GM12864 (cell line): ENCODE measurements around the gene TJAP1.
A peak's percentile ranks its signal among the peaks of the same experiment; 100 is the strongest.

ENCODE experiments used
- DNase-seq: peaks from one replicate; pipeline ENCODE4 v3.0.0-alpha.2; 2011; ENCODE audit warnings: low read depth
- H3K4me3 ChIP-seq: 2 replicates; pipeline ENCODE4 v1.5.1; 2011; ENCODE audit warnings: mild to moderate bottlenecking, low read depth, low read length, control low read depth
- TF ChIP-seq, protein P1 (sequence below): IDR thresholded peaks from 2 replicates; pipeline ENCODE4 v1.5.1; 2011; ENCODE audit warnings: low read depth, mild to moderate bottlenecking, moderate library complexity, low read length, control low read depth, inconsistent platforms; ENCODE audit errors: missing control alignments

The TJAP1 gene

DNA sequence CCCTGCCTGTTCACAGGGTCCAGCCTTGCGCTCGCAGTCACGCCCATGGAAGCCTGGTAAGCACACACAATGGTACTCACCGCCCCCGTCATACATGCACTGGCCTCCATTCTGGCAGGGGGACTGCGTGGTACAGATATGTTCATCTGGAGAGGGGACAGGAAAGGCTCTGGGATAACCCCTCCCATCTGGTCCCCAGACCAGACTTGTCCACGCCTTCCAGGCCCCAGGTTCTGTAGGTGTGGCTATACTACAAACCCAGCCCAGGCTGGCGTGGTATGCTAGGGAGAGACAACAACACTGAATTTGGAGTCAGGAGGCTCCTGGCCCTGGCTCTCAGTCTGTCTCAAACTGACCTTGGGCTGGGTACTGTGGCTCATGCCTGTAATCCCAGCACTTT, 25.4 kb upstream of the TJAP1 start:
- DNase-seq, result no peak
- TF ChIP-seq, protein P1, sequence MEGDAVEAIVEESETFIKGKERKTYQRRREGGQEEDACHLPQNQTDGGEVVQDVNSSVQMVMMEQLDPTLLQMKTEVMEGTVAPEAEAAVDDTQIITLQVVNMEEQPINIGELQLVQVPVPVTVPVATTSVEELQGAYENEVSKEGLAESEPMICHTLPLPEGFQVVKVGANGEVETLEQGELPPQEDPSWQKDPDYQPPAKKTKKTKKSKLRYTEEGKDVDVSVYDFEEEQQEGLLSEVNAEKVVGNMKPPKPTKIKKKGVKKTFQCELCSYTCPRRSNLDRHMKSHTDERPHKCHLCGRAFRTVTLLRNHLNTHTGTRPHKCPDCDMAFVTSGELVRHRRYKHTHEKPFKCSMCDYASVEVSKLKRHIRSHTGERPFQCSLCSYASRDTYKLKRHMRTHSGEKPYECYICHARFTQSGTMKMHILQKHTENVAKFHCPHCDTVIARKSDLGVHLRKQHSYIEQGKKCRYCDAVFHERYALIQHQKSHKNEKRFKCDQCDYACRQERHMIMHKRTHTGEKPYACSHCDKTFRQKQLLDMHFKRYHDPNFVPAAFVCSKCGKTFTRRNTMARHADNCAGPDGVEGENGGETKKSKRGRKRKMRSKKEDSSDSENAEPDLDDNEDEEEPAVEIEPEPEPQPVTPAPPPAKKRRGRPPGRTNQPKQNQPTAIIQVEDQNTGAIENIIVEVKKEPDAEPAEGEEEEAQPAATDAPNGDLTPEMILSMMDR, result no peak
- no peak overlapping the region for H3K4me3 ChIP-seq

DNA sequence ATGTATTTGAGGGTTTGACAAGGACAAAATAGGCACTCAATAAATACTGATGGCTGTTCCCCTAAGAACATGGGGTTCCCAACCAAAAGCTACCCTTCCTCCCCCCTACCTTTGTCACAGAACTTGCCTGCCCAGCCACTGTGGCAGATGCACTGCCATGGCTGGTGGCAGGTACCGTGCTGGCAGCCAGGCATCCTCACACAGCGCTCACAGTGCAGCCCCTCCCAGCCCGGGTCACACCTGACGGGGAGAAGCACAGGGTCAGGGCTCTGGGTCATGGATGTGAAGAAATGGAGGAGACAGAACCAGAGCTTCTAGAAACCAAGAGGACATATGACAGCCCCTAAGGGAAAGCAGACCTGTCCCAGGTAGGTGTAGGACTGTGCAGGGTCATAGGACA, 24.5 kb upstream of the TJAP1 start:
- DNase-seq, result no peak
- TF ChIP-seq, protein P1, result no peak
- no peak overlapping the region for H3K4me3 ChIP-seq

DNA sequence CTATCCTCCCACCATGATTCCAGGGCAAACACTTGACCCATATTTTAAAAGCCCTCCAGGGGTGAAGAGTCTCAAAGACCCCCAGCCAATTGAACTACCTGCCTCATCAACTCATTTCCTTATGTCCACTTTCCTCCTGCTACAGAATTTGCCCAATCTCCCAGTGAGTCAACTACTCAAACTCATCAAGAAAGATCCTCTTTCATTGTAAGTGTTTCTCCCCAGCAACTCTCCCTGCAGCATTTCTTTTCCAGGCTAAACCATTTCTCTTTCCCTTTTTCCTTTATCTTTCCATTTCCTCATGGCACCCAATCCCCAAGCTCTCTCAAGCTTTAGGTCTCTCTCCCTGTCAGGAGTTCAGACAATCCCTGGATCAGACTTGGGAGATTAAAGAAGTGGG, 23.5 kb upstream of the TJAP1 start:
- TF ChIP-seq, protein P1, result no peak
- no peak for DNase-seq
- no peak overlapping the region for H3K4me3 ChIP-seq

DNA sequence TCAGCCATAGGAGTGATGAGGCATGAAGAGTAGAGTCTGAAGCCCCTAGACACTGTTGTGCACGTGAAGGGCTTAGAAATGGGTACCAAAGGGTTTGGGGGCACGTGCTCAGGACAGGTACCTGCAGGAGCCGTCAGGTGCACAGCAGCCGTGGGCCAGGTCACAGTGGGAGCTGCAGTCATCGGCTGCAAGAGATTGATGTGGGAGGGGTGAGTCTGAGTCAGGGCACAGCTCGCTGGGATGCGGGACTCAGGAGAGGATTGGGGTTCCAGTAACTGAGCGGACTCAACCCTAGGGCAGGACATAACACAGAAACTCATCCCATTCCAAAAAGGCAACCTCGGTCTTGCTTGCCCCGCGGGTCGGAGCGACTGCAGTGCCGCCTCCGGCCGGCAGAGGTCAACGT, 23.1 kb upstream of the TJAP1 start:
- DNase-seq, result no peak
- no peak overlapping the region for H3K4me3 ChIP-seq
- TF ChIP-seq, protein P1, result peak; percentile 98

DNA sequence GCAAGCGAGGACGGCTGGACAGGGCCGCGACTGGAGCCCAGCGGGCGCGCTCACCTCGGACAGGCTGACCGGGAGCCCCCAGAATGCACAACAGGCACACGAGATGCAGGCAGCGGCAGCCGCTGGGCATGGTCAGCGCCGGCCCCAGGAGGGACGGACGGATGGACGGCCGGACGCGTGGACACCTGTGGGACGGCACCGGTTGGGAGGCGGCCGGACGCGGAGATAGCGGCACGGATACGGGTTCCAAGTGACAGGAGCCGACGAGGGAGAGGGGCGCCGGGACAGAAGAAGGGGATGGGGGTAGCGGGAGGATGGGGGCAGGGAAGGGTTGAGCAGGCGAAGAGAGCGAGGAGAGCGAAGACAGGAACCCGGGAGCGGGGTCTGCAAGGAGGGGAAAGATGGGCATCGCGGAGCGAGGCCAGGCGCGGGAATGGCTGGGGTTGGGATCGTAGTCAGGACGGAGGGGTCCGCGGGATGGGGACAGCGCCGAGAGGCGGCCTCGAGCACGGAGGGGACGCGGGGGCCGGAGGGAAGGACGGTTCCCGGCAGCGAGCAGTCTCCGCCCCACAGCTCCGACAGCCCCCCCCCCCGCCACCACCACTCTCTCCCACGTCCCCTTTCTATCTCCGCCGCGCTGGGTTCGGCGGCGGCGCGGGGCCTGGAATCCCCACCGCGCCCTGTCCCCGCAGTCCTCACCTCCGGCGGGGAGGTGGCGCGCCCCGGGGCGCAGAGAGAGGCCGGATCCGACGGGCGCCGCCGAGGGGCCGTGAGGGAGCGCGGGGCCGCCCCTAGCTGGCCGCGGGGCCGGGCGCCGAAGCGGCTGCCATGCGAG, 22.5 kb upstream of the TJAP1 start:
- TF ChIP-seq, protein P1, result peak; percentile 2
- H3K4me3 ChIP-seq, result peak overlapping the region; percentile 58
- no peak for DNase-seq

DNA sequence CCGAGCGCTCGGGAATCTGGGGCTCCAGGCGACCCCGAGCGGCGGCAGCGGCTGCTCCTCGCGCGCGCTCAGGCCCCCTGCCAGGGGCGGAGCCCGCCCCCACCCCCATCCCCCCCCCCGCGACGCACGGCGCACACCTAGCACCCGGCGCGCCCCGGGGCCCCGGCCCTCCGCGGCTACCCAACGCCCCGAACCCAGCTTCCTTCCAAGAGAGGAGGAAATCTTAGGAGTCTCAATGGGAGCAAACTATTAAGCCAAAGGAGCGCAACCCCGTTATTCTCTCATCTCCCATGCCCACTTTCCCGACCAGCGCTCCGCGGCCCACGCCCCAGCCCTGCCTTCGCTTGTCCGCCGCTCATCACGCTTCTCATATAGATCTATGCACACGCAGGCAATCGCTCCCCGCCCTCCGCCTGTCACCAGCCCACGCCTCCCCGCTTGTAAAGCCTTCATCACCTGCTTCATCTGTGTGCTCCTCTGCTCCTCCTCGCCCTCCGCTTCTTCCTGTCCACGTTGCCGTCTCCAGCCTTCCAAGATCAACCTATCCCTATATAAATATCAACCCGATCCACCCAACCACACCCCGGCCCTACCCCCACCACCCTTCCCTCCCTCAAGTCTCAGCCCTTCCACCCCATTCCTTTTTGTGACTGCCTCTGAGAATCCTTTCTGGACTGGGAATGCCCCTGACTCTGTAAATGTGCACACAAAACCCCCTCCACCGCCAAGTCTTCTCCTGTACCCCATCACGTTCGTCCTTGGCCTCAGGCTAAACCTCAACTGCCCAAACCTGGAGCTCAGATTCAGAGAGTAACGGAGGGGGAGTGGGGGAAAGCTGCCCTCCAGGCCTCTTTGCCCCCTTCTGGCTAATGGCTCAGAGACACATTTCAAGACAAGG, 21.6 kb upstream of the TJAP1 start, which contains the start of gene DLK2:
Gene DLK2, minus strand, starts transcription at position 18 of the 898 bp plus-strand sequence. CDS start 723 bp downstream, outside the sequence.
- peak within 1 kb of the TSS; percentile 58 for H3K4me3 ChIP-seq
- TF ChIP-seq, protein P1, result no peak
- no peak for DNase-seq
